H9 (cell line): ENCODE results near the gene DPP6. TPM values are rescaled to one million over a fixed set of nuclear protein-coding genes. Genes with fewer than 3 reads are reported as not detected.

ENCODE experiments used
- DNase-seq: peaks from one replicate; pipeline ENCODE4 v3.0.0-alpha.2; 2017
- H2AFZ ChIP-seq: one replicate; pipeline ENCODE4 v1.6.1; 2013; ENCODE audit warnings: mild to moderate bottlenecking, low read length, control low read depth, moderate library complexity
- H2AK5ac ChIP-seq: 2 replicates; pipeline ENCODE4 v1.6.1; 2013; ENCODE audit warnings: low read length, control low read depth, mixed read lengths; ENCODE audit not compliant: insufficient read length
- H2BK120ac ChIP-seq: one replicate; pipeline ENCODE4 v1.6.1; 2013; ENCODE audit warnings: low read depth, mild to moderate bottlenecking, low read length, control low read depth, inconsistent platforms; ENCODE audit not compliant: poor library complexity, severe bottlenecking
- H2BK12ac ChIP-seq: 2 replicates; pipeline ENCODE4 v1.6.1; 2013; ENCODE audit warnings: low read length, control low read depth, mixed read lengths, low read depth; ENCODE audit not compliant: insufficient read length
- H2BK15ac ChIP-seq: 2 replicates; pipeline ENCODE4 v1.6.1; 2013; ENCODE audit warnings: low read depth, low read length, control low read depth
- H2BK20ac ChIP-seq: one replicate; pipeline ENCODE4 v1.6.1; 2013; ENCODE audit warnings: low read depth, mild to moderate bottlenecking, low read length, control low read depth, inconsistent platforms; ENCODE audit not compliant: poor library complexity, severe bottlenecking
- H2BK5ac ChIP-seq: 2 replicates; pipeline ENCODE4 v1.6.1; 2013; ENCODE audit warnings: low read length, control low read depth, mixed read lengths; ENCODE audit not compliant: insufficient read length
- H3K14ac ChIP-seq: 2 replicates; pipeline ENCODE4 v1.6.1; 2013; ENCODE audit warnings: low read length, control low read depth; ENCODE audit not compliant: insufficient read depth
- H3K18ac ChIP-seq: 2 replicates; pipeline ENCODE4 v1.6.1; 2013; ENCODE audit warnings: low read depth, mild to moderate bottlenecking, mixed read lengths, low read length, control low read depth; ENCODE audit not compliant: insufficient read length
- H3K23ac ChIP-seq: 2 replicates; pipeline ENCODE4 v1.6.1; 2013; ENCODE audit warnings: low read length, control low read depth, mixed read lengths, low read depth; ENCODE audit not compliant: insufficient read length
- H3K23me2 ChIP-seq: 2 replicates; pipeline ENCODE4 v1.6.1; 2013; ENCODE audit warnings: low read depth, mild to moderate bottlenecking, mixed read lengths, low read length, control low read depth; ENCODE audit not compliant: insufficient read length, poor library complexity, severe bottlenecking
- H3K27ac ChIP-seq: 2 replicates; pipeline ENCODE4 v1.5.1; 2013; ENCODE audit warnings: low read length, control low read depth, mixed read lengths, low read depth; ENCODE audit not compliant: insufficient read length
- H3K27me3 ChIP-seq: 2 replicates; pipeline ENCODE4 v1.6.1; 2013; ENCODE audit warnings: low read length, control low read depth, inconsistent platforms; ENCODE audit not compliant: insufficient read depth
- H3K4ac ChIP-seq: 2 replicates; pipeline ENCODE4 v1.6.1; 2013; ENCODE audit warnings: low read depth, mild to moderate bottlenecking, control low read depth, inconsistent platforms, low read length, moderate library complexity
- H3K4me1 ChIP-seq: 2 replicates; pipeline ENCODE4 v1.6.1; 2013; ENCODE audit warnings: low read length, control low read depth, inconsistent platforms; ENCODE audit not compliant: insufficient read depth
- H3K4me2 ChIP-seq: 2 replicates; pipeline ENCODE4 v1.6.1; 2013; ENCODE audit warnings: low read length, control low read depth, mixed read lengths; ENCODE audit not compliant: insufficient read length, insufficient read depth
- H3K56ac ChIP-seq: 2 replicates; pipeline ENCODE4 v1.6.1; 2013; ENCODE audit warnings: low read depth, mild to moderate bottlenecking, mixed read lengths, low read length, control low read depth; ENCODE audit not compliant: insufficient read length
- H3K79me1 ChIP-seq: 2 replicates; pipeline ENCODE4 v1.6.1; 2013; ENCODE audit warnings: low read depth, mild to moderate bottlenecking, moderate library complexity, low read length, control low read depth, inconsistent platforms; ENCODE audit not compliant: insufficient read depth, poor library complexity, severe bottlenecking
- H3K79me2 ChIP-seq: 2 replicates; pipeline ENCODE4 v1.6.1; 2013; ENCODE audit warnings: low read length, control low read depth, inconsistent platforms; ENCODE audit not compliant: insufficient read depth
- H3K9ac ChIP-seq: 2 replicates; pipeline ENCODE4 v1.6.1; 2013; ENCODE audit warnings: low read length, control low read depth, mixed read lengths; ENCODE audit not compliant: insufficient read length; ENCODE audit errors: extremely low read depth
- H3K9me3 ChIP-seq: one replicate; pipeline ENCODE4 v1.6.1; 2013; ENCODE audit warnings: low read depth, low read length, inconsistent platforms; ENCODE audit not compliant: control insufficient read depth
- H3T11ph ChIP-seq: one replicate; pipeline ENCODE4 v1.6.1; 2013; ENCODE audit warnings: mild to moderate bottlenecking, low read length, control low read depth, inconsistent platforms
- H4K20me1 ChIP-seq: one replicate; pipeline ENCODE4 v1.6.1; 2013; ENCODE audit not compliant: control insufficient read depth, insufficient read length, insufficient read depth
- H4K5ac ChIP-seq: 2 replicates; pipeline ENCODE4 v1.6.1; 2013; ENCODE audit warnings: low read depth, mild to moderate bottlenecking, mixed read lengths, low read length, control low read depth; ENCODE audit not compliant: insufficient read length
- H4K8ac ChIP-seq: replicated peaks from 2 replicates; pipeline ENCODE4 v1.6.1; 2013; ENCODE audit warnings: low read length, control low read depth, mixed read lengths, low read depth; ENCODE audit not compliant: insufficient read length
- H4K91ac ChIP-seq: 2 replicates; pipeline ENCODE4 v1.6.1; 2013; ENCODE audit warnings: low read depth, mild to moderate bottlenecking, moderate library complexity, mixed read lengths, low read length, control low read depth; ENCODE audit not compliant: insufficient read length
- H3K27ac Mint-ChIP-seq, 3 experiments: 2 replicates in 2 of 3; 3 replicates in 1 of 3; pipeline ENCODE4 v1.8.0; 2020 to 2021; ENCODE audit warnings: mixed read lengths in 3 of 3, mild to moderate bottlenecking in 1 of 3, moderate library complexity in 1 of 3
- H3K27me3 Mint-ChIP-seq: 2 replicates; pipeline ENCODE4 v1.8.0; 2021; ENCODE audit warnings: low read depth, mild to moderate bottlenecking, moderate library complexity, mixed read lengths
- H3K36me3 Mint-ChIP-seq, 3 experiments: 2 replicates in 2 of 3; 3 replicates in 1 of 3; pipeline ENCODE4 v1.8.0; 2020 to 2021; ENCODE audit warnings: low read depth in 3 of 3, mixed read lengths in 3 of 3; ENCODE audit not compliant: insufficient read depth in 1 of 3
- H3K4me1 Mint-ChIP-seq, 2 experiments: 2 replicates each; pipeline ENCODE4 v1.8.0; 2020; ENCODE audit warnings: mixed read lengths in 2 of 2
- H3K4me3 Mint-ChIP-seq, 2 experiments: 2 replicates in 1 of 2; 3 replicates in 1 of 2; pipeline ENCODE4 v1.8.0; 2020 to 2021; ENCODE audit warnings: mild to moderate bottlenecking in 2 of 2, mixed read lengths in 2 of 2, moderate library complexity in 1 of 2
- H3K9me3 Mint-ChIP-seq, 2 experiments: 2 replicates in 1 of 2; 3 replicates in 1 of 2; pipeline ENCODE4 v1.8.0; 2020; ENCODE audit warnings: mild to moderate bottlenecking in 2 of 2, mixed read lengths in 2 of 2, moderate library complexity in 1 of 2
- CTCF ChIP-seq: fragments of 200-600 bp; sonication (generic); conservative IDR thresholded peaks from 3 replicates; pipeline ENCODE4 v1.8.0; 2021; ENCODE audit warnings: antibody characterized with exemption, mild to moderate bottlenecking
- WGBS: extraction: QIAGEN DNeasy Blood & Tissue Kit; methylation state at CpG from one replicate; pipeline ENCODE4 v1.1.7; 2013; ENCODE audit warnings: missing lambda C conversion rate, low lambda C conversion rate, mixed read lengths; ENCODE audit not compliant: insufficient read length; ENCODE audit errors: extremely low coverage; 5-methylcytosine and 5-hydroxymethylcytosine counted together
- total RNA-seq: library from RNA; stranded (reverse); gene quantifications from 2 replicates; pipeline ENCODE4 v1.2.1, GENCODE V29; 2021

The DPP6 gene
- total RNA-seq, 1 experiment from 2014 or later: 4.5 TPM

GRCh38 chr7:154336295-154336694 lies 284.1 kb downstream of the DPP6 start:
- Histone ChIP-seq H4K5ac (no peak overlapping the region), H2BK20ac (no peak overlapping the region), H3T11ph (no peak overlapping the region), H4K8ac (no peak overlapping the region), H3K4ac (no peak overlapping the region), H4K91ac (no peak overlapping the region), H3K79me2 (no peaks in the 10 kb centered on the region), H3K23ac (no peak overlapping the region), H3K9ac (no peak overlapping the region), H2AFZ (no peak overlapping the region), H3K4me2 (no peak overlapping the region), H3K79me1 (no peaks in the 10 kb centered on the region), H3K27me3 (no peaks in the 10 kb centered on the region), H3K56ac (no peak overlapping the region), H3K27ac (no peak overlapping the region), H2BK12ac (no peak overlapping the region), H3K18ac (no peak overlapping the region), H3K9me3 (no peaks in the 10 kb centered on the region), H3K14ac (no peak overlapping the region), H2BK15ac (no peak overlapping the region), H2BK5ac (no peak overlapping the region), H3K4me1 (peaks cover 7% of the 10 kb centered on the region; the same call in 1 of the 2 replicates), H4K20me1 (no peaks in the 10 kb centered on the region), H3K23me2 (no peaks in the 10 kb centered on the region), H2BK120ac (no peak overlapping the region), H2AK5ac (no peak overlapping the region)
- TF ChIP-seq CTCF: no peak
- WGBS: no CpG with 5 or more reads among the region's 12 CpGs
- DNase-seq: no peak
- Mint-ChIP-seq H3K27ac (no peak overlapping the region), H3K36me3 (no peaks in the 10 kb centered on the region; a peak in 1 of 7 replicates), H3K4me1 (peaks cover 18 to 22% of the 10 kb centered on the region in 2 experiments), H3K4me3 (no peak overlapping the region), H3K27me3 (no peaks in the 10 kb centered on the region), H3K9me3 (no peaks in the 10 kb centered on the region)
